Chondrocyte (in vitro differentiated cells): ENCODE measurements around the gene HDAC4. TPM values are rescaled to one million over a fixed set of nuclear protein-coding genes. Genes with fewer than 3 reads are reported as not detected.
A peak's percentile ranks its signal among the peaks of the same experiment; 100 is the strongest.

ENCODE experiments used
- DNase-seq: peaks from one replicate; pipeline ENCODE4 v3.0.0; 2021; ENCODE audit warnings: mixed read lengths, low spot score
- H3K27ac Mint-ChIP-seq: one replicate; pipeline ENCODE4 v1.8.0; 2021; ENCODE audit warnings: mild to moderate bottlenecking, moderate library complexity, mixed read lengths; ENCODE audit not compliant: unreplicated experiment
- H3K27me3 Mint-ChIP-seq: 2 replicates; pipeline ENCODE4 v1.8.0; 2021; ENCODE audit warnings: low read depth, mixed read lengths
- H3K36me3 Mint-ChIP-seq: 2 replicates; pipeline ENCODE4 v1.8.0; 2021; ENCODE audit warnings: low read depth, mixed read lengths
- H3K4me1 Mint-ChIP-seq: 2 replicates; pipeline ENCODE4 v1.8.0; 2021; ENCODE audit warnings: low read depth, mild to moderate bottlenecking, mixed read lengths
- H3K4me3 Mint-ChIP-seq: one replicate; pipeline ENCODE4 v1.8.0; 2021; ENCODE audit warnings: mild to moderate bottlenecking, moderate library complexity, mixed read lengths; ENCODE audit not compliant: unreplicated experiment
- H3K9me3 Mint-ChIP-seq: 2 replicates; pipeline ENCODE4 v1.8.0; 2021; ENCODE audit warnings: low read depth, mixed read lengths
- total RNA-seq: library from RNA; stranded (reverse); gene quantifications from 3 replicates; pipeline ENCODE4 v1.2.1, GENCODE V29; 2021
- TF ChIP-seq, protein P1 (sequence below): fragments of 200-600 bp; sonication (generic); IDR thresholded peaks from 2 replicates; pipeline ENCODE4 v1.5.0; 2021; ENCODE audit warnings: antibody characterized with exemption, mild to moderate bottlenecking, moderate library complexity

Gene HDAC4
- total RNA-seq, 1 donor from 2014 or later: 22.3 TPM

DNA sequence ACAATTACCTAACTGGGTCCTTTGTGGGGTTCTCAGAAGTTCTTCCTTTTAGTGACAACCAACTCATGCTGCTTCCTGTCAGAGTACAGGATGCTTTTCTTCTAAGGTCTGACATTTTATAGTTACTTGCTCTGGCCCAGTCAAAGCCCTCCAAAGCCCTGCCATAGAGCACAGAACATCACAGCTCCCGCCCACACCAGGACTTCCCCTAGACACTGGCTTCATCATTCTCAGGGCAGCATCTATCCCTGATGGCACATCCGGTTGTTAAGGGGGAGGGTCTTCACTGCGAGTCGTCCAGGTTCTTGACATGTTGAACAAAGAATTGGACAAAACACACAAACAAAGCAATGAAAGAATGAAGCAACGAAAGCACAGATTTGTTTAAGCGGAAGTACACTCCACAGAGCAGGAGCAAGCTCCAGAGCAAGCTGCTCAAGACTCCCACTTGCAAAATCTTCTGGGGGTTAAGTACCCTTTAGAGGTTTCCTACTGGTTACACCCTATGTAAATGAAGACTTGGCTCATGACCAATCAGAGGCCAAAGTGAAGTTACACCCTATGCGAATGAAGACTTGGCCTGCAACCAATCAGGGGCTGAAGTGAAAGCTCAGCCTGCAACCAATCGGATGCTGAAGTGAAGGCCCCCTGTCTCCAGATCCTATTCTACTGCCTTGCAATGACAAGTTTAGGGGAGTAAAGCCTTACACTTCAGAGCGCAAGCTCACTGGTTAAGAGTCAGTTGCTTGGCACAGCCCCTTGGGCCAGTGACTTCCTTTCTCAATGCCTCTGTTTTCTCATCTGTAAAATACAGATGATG is 79.0 kb downstream of the HDAC4 start:
- peaks cover 1% of the 10 kb centered on the region for H3K36me3 Mint-ChIP-seq
- TF ChIP-seq, protein P1, sequence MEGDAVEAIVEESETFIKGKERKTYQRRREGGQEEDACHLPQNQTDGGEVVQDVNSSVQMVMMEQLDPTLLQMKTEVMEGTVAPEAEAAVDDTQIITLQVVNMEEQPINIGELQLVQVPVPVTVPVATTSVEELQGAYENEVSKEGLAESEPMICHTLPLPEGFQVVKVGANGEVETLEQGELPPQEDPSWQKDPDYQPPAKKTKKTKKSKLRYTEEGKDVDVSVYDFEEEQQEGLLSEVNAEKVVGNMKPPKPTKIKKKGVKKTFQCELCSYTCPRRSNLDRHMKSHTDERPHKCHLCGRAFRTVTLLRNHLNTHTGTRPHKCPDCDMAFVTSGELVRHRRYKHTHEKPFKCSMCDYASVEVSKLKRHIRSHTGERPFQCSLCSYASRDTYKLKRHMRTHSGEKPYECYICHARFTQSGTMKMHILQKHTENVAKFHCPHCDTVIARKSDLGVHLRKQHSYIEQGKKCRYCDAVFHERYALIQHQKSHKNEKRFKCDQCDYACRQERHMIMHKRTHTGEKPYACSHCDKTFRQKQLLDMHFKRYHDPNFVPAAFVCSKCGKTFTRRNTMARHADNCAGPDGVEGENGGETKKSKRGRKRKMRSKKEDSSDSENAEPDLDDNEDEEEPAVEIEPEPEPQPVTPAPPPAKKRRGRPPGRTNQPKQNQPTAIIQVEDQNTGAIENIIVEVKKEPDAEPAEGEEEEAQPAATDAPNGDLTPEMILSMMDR: no peak
- H3K4me3 Mint-ChIP-seq: no peak overlapping the region
- H3K4me1 Mint-ChIP-seq: peaks cover 26% of the 10 kb centered on the region
- H3K27ac Mint-ChIP-seq: no peak overlapping the region
- no peaks in the 10 kb centered on the region for H3K27me3 Mint-ChIP-seq
- no peak for DNase-seq
- no peaks in the 10 kb centered on the region for H3K9me3 Mint-ChIP-seq

DNA sequence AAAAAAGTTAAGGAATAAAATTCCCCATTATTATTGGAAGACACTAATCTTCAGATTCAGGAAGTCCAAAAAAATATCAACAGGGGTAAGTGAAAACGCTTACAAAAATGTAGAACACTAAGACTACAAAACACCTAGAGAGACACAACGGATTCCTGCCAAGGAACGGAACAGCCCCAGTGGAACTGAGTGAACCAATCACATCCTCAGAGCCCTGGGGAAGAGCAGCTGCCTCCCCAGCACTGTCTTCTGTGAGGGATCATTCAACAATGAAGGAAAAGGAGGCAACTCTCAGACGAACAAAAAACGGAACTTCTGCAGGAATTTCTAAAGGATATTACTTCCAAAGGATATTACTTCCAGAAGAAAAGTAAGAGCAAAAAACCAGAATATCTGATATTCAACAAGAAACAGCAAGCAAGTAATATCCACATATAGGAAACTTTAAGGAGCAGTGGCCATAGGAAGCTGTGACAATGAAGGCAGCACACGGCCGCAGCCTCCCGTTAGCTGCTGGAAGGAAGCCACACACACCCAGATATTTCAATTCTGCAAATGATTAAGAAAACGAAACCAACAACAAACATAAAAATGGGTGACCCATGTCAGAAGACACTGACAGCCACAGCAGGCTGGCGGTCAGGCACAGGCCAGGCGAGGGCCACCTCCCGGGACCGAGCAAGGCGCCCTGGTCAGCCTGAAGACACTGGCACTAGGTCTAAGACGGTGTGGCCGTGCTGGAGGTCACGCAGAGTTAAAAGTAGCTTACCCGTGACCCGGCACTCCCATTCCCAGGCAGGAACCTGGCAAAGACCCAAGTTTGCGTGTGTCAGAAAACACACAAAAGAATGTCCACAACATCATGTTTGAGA is 81.8 kb downstream of the HDAC4 start:
- Mint-ChIP-seq H3K36me3 (peaks cover 3% of the 10 kb centered on the region), H3K4me3 (peak overlapping the region; percentile 44), H3K9me3 (peaks cover 9% of the 10 kb centered on the region), H3K4me1 (peaks cover 29% of the 10 kb centered on the region), H3K27ac (peak overlapping the region; percentile 70), H3K27me3 (no peaks in the 10 kb centered on the region)
- no peak for DNase-seq
- TF ChIP-seq, protein P1: no peak

DNA sequence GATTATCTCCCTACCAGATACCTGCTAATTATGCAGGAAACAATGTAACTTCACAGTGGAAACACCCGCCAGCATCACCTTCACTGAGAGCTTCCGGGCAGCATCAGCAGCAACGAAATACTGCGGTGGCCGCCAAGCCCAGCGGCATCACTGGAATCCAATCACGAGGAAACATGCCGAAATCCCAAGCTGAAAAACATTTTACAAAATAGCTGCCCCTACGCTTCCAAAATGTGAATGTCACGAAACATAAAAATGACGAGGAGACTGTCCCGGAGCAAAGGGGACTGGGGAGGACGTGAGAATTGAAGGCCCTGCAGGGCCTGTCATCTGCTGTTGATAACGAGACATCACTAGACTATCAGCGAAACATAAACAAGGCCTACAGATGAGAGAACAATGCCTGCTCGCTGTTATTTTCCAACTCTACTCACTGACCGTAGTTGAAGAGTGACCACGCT is 82.6 kb downstream of the HDAC4 start:
- no peak for DNase-seq
- TF ChIP-seq, protein P1: no peak
- H3K36me3 Mint-ChIP-seq: peaks cover 3% of the 10 kb centered on the region
- H3K9me3 Mint-ChIP-seq: peaks cover 9% of the 10 kb centered on the region
- H3K4me3 Mint-ChIP-seq: no peak overlapping the region
- no peak overlapping the region for H3K27ac Mint-ChIP-seq
- no peaks in the 10 kb centered on the region for H3K27me3 Mint-ChIP-seq
- peaks cover 28% of the 10 kb centered on the region for H3K4me1 Mint-ChIP-seq

DNA sequence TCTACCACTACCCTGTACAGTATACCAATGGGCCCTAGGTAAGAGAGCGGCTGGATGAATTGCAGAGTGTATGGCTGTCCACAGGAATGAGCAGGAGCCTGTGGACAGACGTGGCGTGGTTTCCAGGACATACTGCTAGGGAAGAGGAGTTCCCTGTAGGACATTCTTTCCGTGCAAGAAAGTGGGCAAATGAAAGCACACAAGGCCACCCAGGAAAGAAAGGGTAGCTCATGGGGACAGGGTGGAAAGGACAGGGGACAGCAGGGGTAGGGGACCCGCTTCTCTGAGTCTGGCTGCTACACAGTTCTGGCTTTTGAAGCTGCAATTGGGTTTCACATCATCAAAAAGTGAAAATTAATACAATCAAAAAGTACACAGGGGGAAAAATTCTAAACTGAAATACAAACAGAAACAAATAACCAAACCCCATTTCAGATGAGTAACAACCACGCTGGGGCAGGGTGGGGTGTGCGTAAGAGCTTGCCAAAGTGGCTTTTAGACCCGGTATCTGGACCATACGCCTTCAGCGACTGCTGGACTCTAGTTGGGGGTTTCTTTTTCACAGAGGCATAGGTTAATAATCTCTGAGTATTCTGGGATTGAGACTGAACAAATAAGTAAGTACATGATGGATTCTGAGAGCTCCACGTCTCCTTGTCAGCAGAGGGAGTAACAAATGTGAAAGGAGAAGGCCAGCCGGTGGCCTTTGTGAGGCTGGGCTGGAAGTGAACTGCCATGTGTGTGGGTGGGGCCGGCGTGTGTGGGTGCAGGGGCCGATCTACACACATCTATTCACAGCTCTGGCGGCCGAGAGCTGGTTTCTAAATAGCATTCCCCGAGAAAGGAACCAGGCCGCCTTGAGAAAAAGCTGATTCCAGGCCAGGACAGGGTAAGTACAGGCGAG is 84.0 kb downstream of the HDAC4 start:
- no peaks in the 10 kb centered on the region for H3K27me3 Mint-ChIP-seq
- peak overlapping the region; percentile 59 for H3K27ac Mint-ChIP-seq
- DNase-seq: peak; percentile 13
- peaks cover 3% of the 10 kb centered on the region for H3K36me3 Mint-ChIP-seq
- peaks cover 9% of the 10 kb centered on the region for H3K9me3 Mint-ChIP-seq
- peaks cover 23% of the 10 kb centered on the region for H3K4me1 Mint-ChIP-seq
- no peak overlapping the region for H3K4me3 Mint-ChIP-seq
- TF ChIP-seq, protein P1: no peak
